ENCODE results near the gene UST.
"Not testable (repeated sequence)": the region's sequence is repeated elsewhere in the genome, so short reads cannot be mapped to it uniquely, and the experiment has no call there.

Gene UST

DNA sequence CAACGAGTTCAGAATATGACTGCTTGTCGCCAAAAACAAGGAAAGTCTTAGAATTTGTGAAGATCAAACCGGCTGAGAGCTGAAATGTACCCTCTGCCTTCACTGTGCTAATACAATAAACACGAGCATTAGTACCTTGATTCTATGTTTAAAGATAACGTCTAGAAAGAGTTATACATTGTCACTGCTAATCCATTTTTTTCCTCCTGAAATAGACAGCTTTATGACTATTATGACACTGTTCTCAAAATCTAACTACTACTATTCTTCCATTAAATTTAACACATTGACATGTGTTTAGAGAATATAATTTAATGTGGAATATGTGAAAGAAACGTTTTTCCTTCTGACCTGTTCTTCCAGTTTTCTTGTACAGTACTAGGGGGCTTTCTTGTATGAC, 204.8 kb downstream of the UST start:
- no peak for DNase-seq (ENCODE audit: low spot score)

DNA sequence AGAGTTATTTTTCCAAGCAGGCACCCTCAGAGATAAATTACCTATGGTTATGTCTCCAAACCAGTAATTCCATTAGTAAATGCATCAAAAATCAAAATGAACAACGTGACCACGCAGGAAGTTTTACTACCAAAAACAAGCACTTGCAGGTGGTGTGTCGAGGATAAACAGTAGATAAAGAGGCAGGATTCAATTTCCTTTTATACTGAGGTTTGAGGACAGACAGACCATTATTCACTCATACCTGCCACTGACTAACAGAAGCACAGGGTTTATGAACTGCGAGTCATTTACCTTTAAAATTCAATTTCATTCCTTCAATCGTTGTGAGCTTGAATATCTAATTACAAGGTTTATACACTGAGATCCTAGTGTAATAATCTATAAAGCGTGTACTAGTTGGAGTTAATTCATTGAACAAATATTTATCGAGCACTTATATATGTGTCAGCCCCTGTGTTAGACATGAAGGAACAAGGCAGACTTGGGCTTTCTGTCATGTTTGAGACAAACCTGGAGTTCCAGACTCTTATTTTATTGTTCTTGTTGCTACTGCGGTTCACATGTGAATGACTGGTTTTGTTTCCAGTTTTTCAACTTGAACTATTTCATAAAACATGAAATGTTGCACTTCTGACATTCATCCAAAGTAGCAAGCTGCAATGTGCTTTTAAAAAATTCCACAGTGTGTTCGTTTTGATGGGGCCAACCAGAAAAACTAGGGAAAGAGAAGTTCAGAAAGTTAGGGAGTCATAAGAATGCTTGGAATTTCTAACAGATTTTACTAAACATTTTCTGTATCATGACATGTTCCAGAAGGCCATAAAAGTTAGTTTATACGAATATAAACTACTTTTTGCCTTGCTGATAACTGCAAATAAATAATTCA, 205.6 kb downstream of the UST start:
- no peak for DNase-seq (ENCODE audit: low spot score)

DNA sequence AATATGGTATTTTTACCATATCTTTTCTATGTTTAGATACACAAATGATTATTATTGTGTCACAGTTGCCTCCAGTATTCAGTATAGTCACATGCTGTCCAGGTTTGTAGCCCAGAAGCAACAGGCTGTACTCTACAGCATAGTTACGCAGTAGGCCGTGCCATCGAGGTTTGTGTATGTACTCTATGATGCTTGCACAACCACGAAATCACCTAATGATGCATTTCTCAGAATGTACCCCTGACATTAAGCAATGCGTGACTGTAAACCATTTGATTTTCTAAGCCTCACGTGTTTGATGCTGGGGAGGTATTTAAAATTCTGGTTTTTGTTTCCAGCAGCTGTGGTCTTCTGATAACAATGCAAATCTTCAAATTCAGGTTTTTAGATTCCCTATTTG, 207.6 kb downstream of the UST start:
- no peak for DNase-seq (ENCODE audit: low spot score)

DNA sequence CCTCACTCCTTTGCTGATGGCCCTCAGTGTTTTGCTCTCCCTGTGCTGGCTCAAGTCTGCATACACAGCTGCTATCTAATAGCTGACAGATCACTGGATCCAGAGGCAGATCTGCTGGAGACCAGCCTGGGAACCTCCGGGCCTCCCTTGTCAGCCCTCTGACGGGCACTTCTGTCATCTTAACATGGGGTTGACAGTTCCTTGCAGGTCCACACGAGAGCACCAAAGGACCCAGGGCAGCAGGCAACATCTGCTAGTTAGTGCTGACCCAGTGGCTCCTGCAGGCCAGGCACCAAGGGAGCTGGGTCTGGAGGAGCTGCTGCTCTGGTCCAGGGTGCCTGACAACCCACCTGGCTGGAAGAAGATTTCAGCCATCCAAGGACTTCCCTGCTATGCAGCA, 208.1 kb downstream of the UST start:
- no peak for DNase-seq (ENCODE audit: low spot score)

DNA sequence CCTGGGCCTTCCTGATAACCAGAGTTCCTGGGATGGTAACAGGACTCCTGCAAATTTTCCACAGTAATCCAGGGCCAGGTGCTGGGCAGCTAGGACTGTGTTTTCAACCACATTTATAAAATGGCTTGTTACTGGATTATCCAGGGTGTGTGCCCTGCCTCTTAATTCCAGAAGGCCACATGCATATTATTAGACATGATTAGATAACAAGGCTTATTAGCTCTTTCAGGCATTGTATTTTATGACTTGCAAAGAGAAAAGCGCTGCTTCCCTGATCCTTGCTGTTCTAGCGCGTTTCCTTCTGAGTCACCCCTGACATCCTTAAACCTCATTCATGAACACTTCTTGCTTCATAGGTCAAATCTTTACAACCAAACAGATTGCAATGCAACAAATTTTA, 208.6 kb downstream of the UST start:
- DNase-seq (ENCODE audit: low spot score) = no peak

DNA sequence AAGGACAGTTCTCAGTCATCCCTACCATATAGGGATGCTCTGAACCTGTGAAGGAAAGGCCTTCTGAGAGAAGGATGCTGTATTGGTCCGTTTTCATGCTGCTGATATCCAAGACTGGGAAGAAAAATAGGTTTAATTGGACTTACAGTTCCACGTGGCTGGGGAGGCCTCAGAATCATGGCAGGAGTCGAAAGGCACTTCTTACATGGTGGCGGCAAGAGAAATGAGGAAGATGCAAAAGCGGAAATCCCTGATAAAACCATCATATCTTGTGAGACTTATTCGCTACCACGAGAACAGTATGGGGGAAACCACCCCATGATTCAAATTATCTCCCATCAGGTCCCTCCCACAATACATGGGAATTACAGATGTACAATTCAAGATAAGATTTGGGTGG, 209.3 kb downstream of the UST start:
- DNase-seq (ENCODE audit: low spot score) = not testable (repeated sequence)

- DNase-seq (ENCODE audit: low spot score) = no peak
Observed at GRCh38 chr6:148957752-148958151, 210.9 kb downstream of the UST start.

- no peak for DNase-seq (ENCODE audit: low spot score)
Observed at GRCh38 chr6:148959008-148959407, 212.2 kb downstream of the UST start.

DNA sequence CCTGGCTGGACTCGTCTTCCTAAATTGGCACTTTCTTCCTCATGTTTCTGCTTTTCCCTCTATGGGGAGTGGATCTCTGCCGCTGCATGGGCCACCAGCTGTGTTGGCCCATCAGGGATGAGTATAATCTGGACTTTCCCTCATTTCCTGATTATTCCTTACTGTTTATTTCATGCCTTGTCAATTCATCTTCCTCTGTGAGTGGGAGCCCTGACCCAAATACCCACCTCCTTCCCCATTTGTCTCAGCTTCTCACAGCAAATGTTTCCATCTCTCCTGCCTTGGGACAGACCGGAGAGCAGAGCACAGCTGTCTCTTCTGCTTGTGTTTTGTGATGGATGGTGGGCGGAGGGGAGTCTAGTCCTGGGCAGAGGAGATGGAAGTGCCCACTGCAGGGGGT, 212.7 kb downstream of the UST start:
- DNase-seq (ENCODE audit: low spot score) = no peak

DNA sequence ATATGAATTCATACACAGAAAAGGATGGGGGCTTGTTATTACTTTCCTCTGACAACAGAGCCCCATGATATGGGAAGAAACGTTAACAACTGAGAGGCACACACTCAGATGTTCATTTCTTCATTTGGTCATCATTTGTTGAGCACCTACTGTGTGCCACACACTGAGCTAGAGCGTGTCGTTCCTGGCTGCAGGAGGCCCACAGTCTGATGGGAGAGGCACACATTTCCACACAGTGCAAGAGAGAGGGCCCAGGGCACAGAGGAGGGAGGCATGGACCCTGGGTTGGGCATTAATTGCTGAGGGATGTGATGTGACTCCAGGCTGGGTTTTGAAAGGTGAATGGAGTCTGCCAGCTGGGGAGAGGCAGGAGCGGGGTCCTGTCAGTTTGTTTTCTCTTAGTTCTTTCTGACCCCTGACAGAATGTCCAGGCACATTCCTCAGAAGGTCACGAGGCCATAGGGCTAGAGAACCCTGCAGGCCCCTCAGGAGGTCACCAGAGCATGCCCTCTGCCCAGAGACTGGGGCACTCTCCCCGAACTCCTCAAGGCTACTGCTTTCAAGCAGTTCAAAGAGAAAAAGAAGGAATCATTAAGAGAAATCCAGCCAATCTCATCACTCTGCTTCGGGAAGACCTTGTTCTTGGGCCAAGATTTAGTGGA, 216.2 kb downstream of the UST start:
- no peak for DNase-seq (ENCODE audit: low spot score)

GRCh38 chr6:148963738-148964137, 216.9 kb downstream of the UST start:
- DNase-seq (ENCODE audit: low spot score) = no peak

GRCh38 chr6:148964467-148964866, 217.6 kb downstream of the UST start:
- DNase-seq (ENCODE audit: low spot score) = no peak

GRCh38 chr6:148965287-148965686, 218.5 kb downstream of the UST start:
- no peak for DNase-seq (ENCODE audit: low spot score)

GRCh38 chr6:148967011-148967520, 220.2 kb downstream of the UST start:
- DNase-seq (ENCODE audit: low spot score) = no peak

- DNase-seq (ENCODE audit: low spot score) = no peak
Observed at GRCh38 chr6:148967541-148967956, 220.7 kb downstream of the UST start.

GRCh38 chr6:148968771-148969602, 222.2 kb downstream of the UST start:
- DNase-seq (ENCODE audit: low spot score) = no peak

DNA sequence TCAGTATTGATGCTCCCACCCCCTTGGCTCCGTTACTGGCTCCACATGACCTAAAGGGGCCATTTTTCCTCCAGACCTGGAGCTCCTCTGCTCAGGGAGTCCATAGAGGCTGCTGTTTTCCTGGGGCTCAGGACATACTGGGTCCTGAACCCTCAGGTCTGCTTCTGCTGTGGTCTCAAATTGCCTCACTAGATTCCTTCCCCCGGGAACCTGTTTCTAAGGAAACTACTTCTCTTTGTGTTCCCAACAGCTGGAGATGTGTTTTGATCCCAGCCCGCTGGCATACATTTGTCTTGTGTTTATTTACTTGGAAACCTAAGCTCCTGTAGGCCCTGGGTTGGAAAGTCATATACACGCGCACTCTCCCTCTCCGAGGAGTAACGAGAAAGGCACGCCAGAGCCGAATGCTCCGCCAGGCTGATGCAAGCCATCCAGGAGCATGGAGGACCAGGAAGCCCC, 222.8 kb downstream of the UST start:
- no peak for DNase-seq (ENCODE audit: low spot score)

DNA sequence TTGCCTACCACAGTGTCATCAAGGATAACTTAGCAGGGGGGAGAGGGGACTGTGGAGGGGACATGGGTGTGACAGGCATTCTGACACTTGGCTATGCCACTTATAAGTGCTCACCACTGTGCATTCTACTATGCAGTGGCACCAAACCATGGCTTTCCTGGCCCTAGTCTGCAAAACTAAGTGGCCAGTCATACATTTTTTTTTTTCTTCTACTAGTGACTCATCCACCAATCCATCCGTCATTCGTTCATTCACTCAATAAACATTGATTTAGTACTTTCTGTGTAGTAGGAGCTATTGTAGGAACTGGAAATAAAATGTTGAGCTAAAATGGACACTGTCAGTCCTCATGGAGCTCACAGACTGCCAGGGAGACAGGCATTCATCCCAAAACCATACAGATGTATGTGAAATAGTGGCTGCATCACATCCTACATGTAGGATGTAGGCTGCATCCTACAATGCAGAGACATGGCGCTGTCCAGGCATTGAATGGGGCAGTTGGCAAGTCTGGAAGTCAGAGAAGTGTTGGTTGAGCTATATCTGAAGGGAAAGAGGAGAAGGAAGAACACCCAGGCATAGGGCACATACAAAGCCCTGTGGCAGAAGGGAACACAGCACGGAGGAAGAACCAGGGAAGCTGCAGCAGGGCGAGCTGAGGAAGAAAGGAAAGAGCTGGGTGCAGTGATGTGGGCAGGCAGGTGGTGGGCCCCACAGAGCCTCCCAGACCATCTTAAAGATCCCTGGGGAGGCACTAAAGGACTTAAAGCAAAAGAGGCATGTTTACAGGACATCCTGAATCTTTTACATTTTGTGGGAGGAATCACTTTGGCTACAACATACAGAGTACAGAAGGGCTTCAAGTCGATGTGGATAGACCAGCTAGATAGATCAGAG, 224.4 kb downstream of the UST start:
- peak; percentile 22 for DNase-seq (ENCODE audit: low spot score)

DNA sequence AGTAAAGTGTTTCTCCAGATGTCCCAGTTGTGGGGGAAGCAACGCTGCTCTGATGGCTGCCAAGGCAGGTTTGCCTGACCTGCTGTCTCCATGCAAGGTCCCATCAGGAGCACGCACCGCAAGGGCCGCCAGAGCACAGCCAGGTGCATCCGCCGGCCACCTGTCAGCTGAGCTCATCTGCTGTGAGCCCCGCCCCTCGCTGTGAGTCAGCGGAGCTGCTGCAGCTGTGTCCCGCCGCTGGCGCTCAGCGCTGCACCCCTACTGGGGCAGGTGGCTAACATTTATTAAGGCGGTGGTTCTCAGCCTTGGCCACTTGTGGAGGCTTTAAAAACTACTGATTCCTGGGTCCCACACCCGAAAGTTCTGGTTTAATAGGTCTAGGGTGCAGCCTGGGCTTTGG, 225.7 kb downstream of the UST start:
- DNase-seq (ENCODE audit: low spot score) = no peak

DNA sequence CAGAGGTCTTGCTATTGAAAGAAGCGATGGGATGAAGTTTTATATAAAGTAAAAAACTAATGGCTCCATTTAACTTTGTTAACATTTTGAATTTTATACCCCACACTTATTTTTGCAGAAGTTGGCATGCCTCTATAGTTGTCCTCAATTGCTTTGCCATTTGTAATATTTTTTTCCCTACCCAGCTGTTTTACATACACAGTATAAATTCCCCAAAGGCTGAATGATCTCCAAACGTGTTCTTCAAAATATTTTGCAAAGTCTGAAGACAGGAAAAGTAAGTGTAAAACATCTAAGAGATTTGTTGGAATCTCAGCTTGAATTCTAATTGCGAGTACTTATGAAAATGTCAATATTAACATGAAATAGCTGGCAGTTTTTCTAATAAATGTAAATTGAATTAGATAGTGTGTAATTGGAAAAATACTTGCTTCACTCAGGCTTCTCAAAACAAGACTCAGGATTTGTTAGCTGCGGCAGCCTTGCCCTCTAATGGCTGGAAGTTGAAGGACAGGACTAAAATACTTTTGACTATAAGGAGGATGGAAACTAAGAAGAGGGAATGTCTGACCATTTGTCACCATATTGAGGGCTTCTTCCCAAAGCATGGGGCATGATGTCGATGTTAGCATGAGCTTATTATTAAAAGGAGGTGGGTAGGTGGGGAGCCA, 226.8 kb downstream of the UST start:
- DNase-seq (ENCODE audit: low spot score) = peak; percentile 21

GRCh38 chr6:148974351-148974750, 227.5 kb downstream of the UST start:
- no peak for DNase-seq (ENCODE audit: low spot score)
